Mesenchymal stem cell (in vitro differentiated cells and primary cell): Measurements from ENCODE around the gene FHOD3.

ENCODE experiments used
- DNase-seq: peaks from one replicate; pipeline ENCODE4 v3.0.0-alpha.2; 2013
- H2AFZ ChIP-seq: one replicate; pipeline ENCODE4 v1.6.1; 2013; ENCODE audit warnings: low read depth, mild to moderate bottlenecking, control low read depth, inconsistent platforms, low read length, moderate library complexity
- H2AK5ac ChIP-seq: 2 replicates; pipeline ENCODE4 v1.6.1; 2013; ENCODE audit warnings: low read length, moderate library complexity, mild to moderate bottlenecking, inconsistent platforms; ENCODE audit not compliant: severe bottlenecking
- H2BK120ac ChIP-seq: one replicate; pipeline ENCODE4 v1.6.1; 2013; ENCODE audit warnings: low read depth, mild to moderate bottlenecking, inconsistent platforms, low read length, moderate library complexity
- H2BK12ac ChIP-seq, 2 experiments: one replicate each; pipeline ENCODE4 v1.6.1; 2013; ENCODE audit warnings: inconsistent platforms in 2 of 2, low read length in 2 of 2, mild to moderate bottlenecking in 2 of 2, moderate library complexity in 2 of 2, control low read depth in 1 of 2
- H2BK15ac ChIP-seq: one replicate; pipeline ENCODE4 v1.6.1; 2013; ENCODE audit warnings: mild to moderate bottlenecking, low read depth, inconsistent platforms; ENCODE audit not compliant: poor library complexity, severe bottlenecking
- H2BK5ac ChIP-seq: 2 replicates; pipeline ENCODE4 v1.6.1; 2013; ENCODE audit warnings: low read depth, mild to moderate bottlenecking, low read length, control low read depth, inconsistent platforms; ENCODE audit not compliant: poor library complexity, severe bottlenecking
- H3K14ac ChIP-seq, 2 experiments: one replicate each; pipeline ENCODE4 v1.6.1; 2013; ENCODE audit warnings: inconsistent platforms in 2 of 2, low read length in 2 of 2, control low read depth in 1 of 2, mild to moderate bottlenecking in 1 of 2, moderate library complexity in 1 of 2
- H3K18ac ChIP-seq, 2 experiments: one replicate each; pipeline ENCODE4 v1.6.1; 2013; ENCODE audit warnings: inconsistent platforms in 2 of 2, low read length in 2 of 2, control low read depth in 1 of 2, low read depth in 1 of 2, mild to moderate bottlenecking in 1 of 2
- H3K23ac ChIP-seq, 2 experiments: one replicate each; pipeline ENCODE4 v1.6.1; 2013; ENCODE audit warnings: inconsistent platforms in 2 of 2, low read length in 2 of 2, mild to moderate bottlenecking in 2 of 2, moderate library complexity in 2 of 2, control low read depth in 1 of 2
- H3K27ac ChIP-seq: 2 replicates; pipeline ENCODE4 v1.5.1; 2013; ENCODE audit warnings: mild to moderate bottlenecking, moderate library complexity, low read length, control low read depth, inconsistent platforms; ENCODE audit not compliant: poor library complexity, severe bottlenecking
- H3K27me3 ChIP-seq, 2 experiments: 2 replicates each; pipeline versions ENCODE4 v1.6.1 to v1.7.0; 2013; ENCODE audit warnings: low read length in 2 of 2, mild to moderate bottlenecking in 2 of 2, moderate library complexity in 2 of 2, control low read depth in 1 of 2, inconsistent platforms in 1 of 2; ENCODE audit not compliant: control insufficient read depth in 1 of 2, insufficient read depth in 1 of 2
- H3K36me3 ChIP-seq, 2 experiments: 2 replicates each; pipeline versions ENCODE4 v1.6.1 to v1.7.0; 2013; ENCODE audit warnings: low read length in 2 of 2, control low read depth in 1 of 2, inconsistent platforms in 1 of 2, low read depth in 1 of 2, mild to moderate bottlenecking in 1 of 2; ENCODE audit not compliant: insufficient read depth in 2 of 2, control insufficient read depth in 1 of 2
- H3K4ac ChIP-seq, 2 experiments: one replicate each; pipeline ENCODE4 v1.6.1; 2013; ENCODE audit warnings: inconsistent platforms in 2 of 2, low read length in 2 of 2, mild to moderate bottlenecking in 2 of 2, moderate library complexity in 2 of 2, control low read depth in 1 of 2, low read depth in 1 of 2
- H3K4me1 ChIP-seq: 2 replicates; pipeline ENCODE4 v1.6.1; 2013; ENCODE audit warnings: low read depth, low read length, control low read depth; ENCODE audit not compliant: control insufficient read depth, insufficient read depth
- H3K4me2 ChIP-seq: 2 replicates; pipeline ENCODE4 v1.6.1; 2013; ENCODE audit warnings: low read length, mild to moderate bottlenecking, inconsistent platforms; ENCODE audit not compliant: poor library complexity, severe bottlenecking
- H3K4me3 ChIP-seq, 2 experiments: 2 replicates each; pipeline versions ENCODE4 v1.5.1 to v1.7.0; 2013; ENCODE audit warnings: low read length in 2 of 2, mild to moderate bottlenecking in 2 of 2, control low read depth in 1 of 2, low read depth in 1 of 2; ENCODE audit not compliant: insufficient read depth in 1 of 2
- H3K79me1 ChIP-seq: replicated peaks from 2 replicates; pipeline ENCODE4 v1.6.1; 2013; ENCODE audit warnings: mild to moderate bottlenecking, control low read depth, low read length, inconsistent platforms; ENCODE audit not compliant: poor library complexity, severe bottlenecking
- H3K9ac ChIP-seq: 2 replicates; pipeline ENCODE4 v1.7.0; 2013; ENCODE audit warnings: mild to moderate bottlenecking, low read length, moderate library complexity
- H3K9me3 ChIP-seq: 2 replicates; pipeline ENCODE4 v1.7.0; 2013; ENCODE audit warnings: mild to moderate bottlenecking, low read length; ENCODE audit not compliant: control insufficient read depth
- H4K8ac ChIP-seq: one replicate; pipeline ENCODE4 v1.6.1; 2013; ENCODE audit warnings: inconsistent platforms, mild to moderate bottlenecking, low read length, moderate library complexity
- H4K91ac ChIP-seq: one replicate; pipeline ENCODE4 v1.6.1; 2013; ENCODE audit warnings: mild to moderate bottlenecking, low read length, inconsistent platforms
- WGBS: methylation state at CpG from one replicate; pipeline ENCODE4 v1.1.7; 2013; ENCODE audit warnings: mixed read lengths; 5-methylcytosine and 5-hydroxymethylcytosine counted together

Gene FHOD3

DNA sequence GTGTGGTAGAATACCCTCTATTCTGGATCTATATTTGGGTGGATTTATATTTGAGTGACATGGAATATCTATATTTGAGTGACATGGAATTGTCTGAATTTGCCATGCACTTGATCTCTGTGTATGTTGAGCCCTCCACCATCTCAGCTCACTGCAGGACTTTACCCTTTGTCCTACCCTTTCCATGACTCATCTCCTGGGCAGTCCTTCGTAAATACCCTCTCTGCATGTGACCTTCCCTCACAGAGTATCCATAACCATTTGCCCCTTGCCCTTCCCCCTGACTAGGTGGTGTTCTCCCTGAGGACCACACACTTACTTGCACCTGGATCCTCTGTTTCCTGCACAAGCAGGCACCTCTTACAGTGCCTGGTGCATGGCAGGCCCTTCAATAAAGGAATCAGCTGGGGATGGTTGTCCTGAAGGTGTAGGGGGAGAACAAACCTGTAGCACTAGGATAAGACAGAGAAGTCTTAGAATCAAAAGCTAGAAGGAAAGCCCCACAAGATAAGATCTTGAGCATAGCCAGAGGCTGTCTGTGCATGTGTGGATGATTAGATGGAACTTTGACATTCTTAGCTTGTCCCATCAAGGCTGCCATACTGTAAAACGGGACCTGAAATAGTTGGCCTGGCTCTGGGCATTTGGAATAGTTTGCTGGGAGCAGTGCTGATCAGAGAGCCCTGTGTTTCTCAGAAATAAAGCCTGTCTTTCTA, 230.4 kb downstream of the FHOD3 start:
- Histone ChIP-seq H3K23ac (no peak overlapping the region), H3K79me1 (peaks cover 22% of the 10 kb centered on the region), H3K4ac (no peak overlapping the region), H2BK15ac (no peak overlapping the region), H3K4me2 (no peak overlapping the region), H3K27me3 (no peaks in the 10 kb centered on the region), H3K4me1 (peaks cover 4% of the 10 kb centered on the region), H3K27ac (no peak overlapping the region), H3K4me3 (no peak overlapping the region), H3K9ac (no peak overlapping the region), H3K14ac (no peak overlapping the region), H2BK5ac (no peak overlapping the region), H4K8ac (no peak overlapping the region), H2AFZ (no peak overlapping the region), H3K9me3 (no peaks in the 10 kb centered on the region), H2BK12ac (no peak overlapping the region), H4K91ac (no peak overlapping the region), H2AK5ac (no peak overlapping the region), H3K36me3 (peaks cover 0 to 11% of the 10 kb centered on the region in 2 experiments), H3K18ac (no peak overlapping the region), H2BK120ac (no peak overlapping the region)
- no peak for DNase-seq
- WGBS, result 49% methylated on average over 2 of the region's 2 CpGs

DNA sequence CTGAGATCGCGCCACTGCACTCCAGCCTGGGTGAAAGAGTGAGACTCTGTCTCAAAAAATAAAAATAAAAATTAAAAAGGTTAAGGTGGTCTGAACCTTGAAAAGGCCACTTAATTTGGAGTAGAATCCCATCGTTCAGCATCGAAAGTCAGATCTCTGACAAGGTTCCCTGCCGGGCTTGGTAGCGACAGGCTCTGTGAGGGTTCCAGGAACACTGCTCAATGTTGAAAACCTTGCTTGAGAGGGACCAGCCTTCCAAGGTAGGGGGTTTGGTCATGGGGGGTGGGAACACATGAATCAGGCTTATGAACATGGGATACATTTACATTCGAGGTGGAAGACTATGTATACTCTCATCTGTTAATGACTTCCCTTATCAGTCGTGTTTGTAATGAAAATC, 232.2 kb downstream of the FHOD3 start:
- H3K9me3 ChIP-seq, result no peaks in the 10 kb centered on the region
- H3K9ac ChIP-seq, result no peak overlapping the region
- WGBS, result 92% methylated on average over 6 of the region's 8 CpGs
- peaks cover 0 to 10% of the 10 kb centered on the region in 2 experiments for H3K36me3 ChIP-seq
- no peak overlapping the region for H2BK15ac ChIP-seq
- H3K27ac ChIP-seq, result no peak overlapping the region
- no peak overlapping the region for H4K91ac ChIP-seq
- H3K79me1 ChIP-seq, result peaks cover 25% of the 10 kb centered on the region
- no peaks in the 10 kb centered on the region for H3K27me3 ChIP-seq
- no peak overlapping the region for H3K14ac ChIP-seq
- H2BK120ac ChIP-seq, result no peak overlapping the region
- H2BK5ac ChIP-seq, result no peak overlapping the region
- H3K4ac ChIP-seq, result no peak overlapping the region
- H4K8ac ChIP-seq, result no peak overlapping the region
- H2AK5ac ChIP-seq, result no peak overlapping the region
- no peak for DNase-seq
- no peak overlapping the region for H2BK12ac ChIP-seq
- no peak overlapping the region for H3K4me3 ChIP-seq
- H3K4me1 ChIP-seq, result peaks cover 4% of the 10 kb centered on the region
- no peak overlapping the region for H3K23ac ChIP-seq
- no peak overlapping the region for H3K4me2 ChIP-seq
- no peak overlapping the region for H3K18ac ChIP-seq
- H2AFZ ChIP-seq, result no peak overlapping the region

DNA sequence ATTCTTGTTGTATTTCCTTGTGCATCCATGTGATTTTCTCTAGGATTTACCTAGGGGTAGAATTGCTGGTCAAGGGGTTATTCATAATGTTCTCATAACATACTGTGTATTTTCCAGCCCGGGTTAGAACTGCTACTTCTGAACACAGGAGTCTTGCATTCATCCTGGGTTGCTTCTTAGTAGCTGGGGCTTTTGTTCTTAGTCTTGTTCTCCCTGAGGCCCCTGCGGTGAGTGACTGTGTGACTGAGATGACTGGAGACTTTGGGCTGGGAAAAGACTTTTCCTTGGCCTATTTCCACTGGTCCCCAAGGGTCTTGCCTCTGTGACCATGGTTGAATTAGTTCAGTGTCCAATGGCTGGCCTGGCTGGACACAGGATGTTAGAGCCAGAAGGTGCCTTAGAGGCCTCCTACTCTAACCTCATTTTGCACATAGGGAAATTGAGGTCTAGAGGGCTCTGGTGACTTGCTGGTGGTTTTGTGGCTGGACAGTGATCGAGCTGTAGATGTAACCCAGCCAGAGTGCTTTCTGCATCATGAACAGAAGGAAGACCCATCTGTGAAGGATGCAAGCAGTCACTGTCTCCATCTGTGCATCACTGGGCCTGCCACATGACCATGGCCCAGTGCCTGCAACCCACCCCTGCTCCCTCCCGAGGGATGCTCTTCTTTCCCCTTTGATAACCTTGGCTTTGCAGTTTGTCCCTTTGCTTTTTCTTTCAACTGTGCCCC, 233.3 kb downstream of the FHOD3 start:
- Histone ChIP-seq H3K36me3 (peaks cover 0 to 10% of the 10 kb centered on the region in 2 experiments), H3K9ac (no peak overlapping the region), H3K27ac (no peak overlapping the region), H3K4me1 (peaks cover 4% of the 10 kb centered on the region), H3K4ac (no peak overlapping the region), H3K4me3 (no peak overlapping the region), H3K18ac (no peak overlapping the region), H3K14ac (no peak overlapping the region), H2AFZ (no peak overlapping the region), H3K79me1 (peaks cover 25% of the 10 kb centered on the region), H3K27me3 (no peaks in the 10 kb centered on the region), H4K91ac (no peak overlapping the region), H2BK5ac (no peak overlapping the region), H3K9me3 (no peaks in the 10 kb centered on the region), H4K8ac (no peak overlapping the region), H2BK12ac (no peak overlapping the region), H2BK120ac (no peak overlapping the region), H3K4me2 (no peak overlapping the region), H2AK5ac (no peak overlapping the region), H2BK15ac (no peak overlapping the region), H3K23ac (no peak overlapping the region)
- DNase-seq, result no peak
- 63% methylated on average over 4 of the region's 4 CpGs for WGBS

DNA sequence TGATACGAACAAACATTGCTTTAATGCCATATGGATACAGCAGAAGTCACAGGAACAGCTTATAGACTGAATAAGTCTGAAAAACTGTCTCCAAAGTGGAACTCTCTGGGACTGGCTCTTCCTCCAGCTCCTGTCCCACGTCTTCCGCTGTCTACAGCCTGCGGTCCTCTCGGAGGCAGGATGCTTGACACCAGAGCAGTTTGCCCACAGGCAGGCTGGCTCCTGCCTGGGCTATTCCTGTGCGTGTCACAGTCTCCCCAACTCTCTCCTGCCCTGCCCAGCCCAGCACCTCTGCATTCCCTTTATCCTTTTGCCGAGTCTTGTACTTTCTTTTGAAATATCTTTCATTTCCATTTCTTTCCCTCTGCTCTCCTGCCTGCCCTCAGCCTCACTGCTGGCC, 234.1 kb downstream of the FHOD3 start:
- no peak overlapping the region for H2BK5ac ChIP-seq

More for the DNA sequence above, 234.1 kb downstream of the FHOD3 start:
- H3K23ac ChIP-seq, result no peak overlapping the region
- H3K18ac ChIP-seq, result no peak overlapping the region
- H2BK12ac ChIP-seq, result no peak overlapping the region
- no peak overlapping the region for H3K4me3 ChIP-seq
- H3K9me3 ChIP-seq, result no peaks in the 10 kb centered on the region
- H4K8ac ChIP-seq, result no peak overlapping the region
- no peak overlapping the region for H3K4ac ChIP-seq
- no peak overlapping the region for H3K9ac ChIP-seq
- H2BK120ac ChIP-seq, result no peak overlapping the region
- H2AFZ ChIP-seq, result no peak overlapping the region
- WGBS, result 83% methylated on average over 7 of the region's 7 CpGs
- peaks cover 4% of the 10 kb centered on the region for H3K4me1 ChIP-seq
- H3K36me3 ChIP-seq, result peaks cover 0 to 10% of the 10 kb centered on the region in 2 experiments
- DNase-seq, result no peak
- no peak overlapping the region for H3K27ac ChIP-seq
- no peak overlapping the region for H2AK5ac ChIP-seq
- H3K14ac ChIP-seq, result no peak overlapping the region
- peaks cover 25% of the 10 kb centered on the region for H3K79me1 ChIP-seq
- no peak overlapping the region for H3K4me2 ChIP-seq
- no peaks in the 10 kb centered on the region for H3K27me3 ChIP-seq
- no peak overlapping the region for H4K91ac ChIP-seq
- no peak overlapping the region for H2BK15ac ChIP-seq
